D721Med (cell line): ENCODE results near the gene ZDHHC9.

Source experiments
- DNase-seq: peaks from one replicate; pipeline ENCODE4 v3.0.0; 2011; ENCODE audit warnings: low spot score; ENCODE audit not compliant: insufficient read length
- FAIRE-seq: peaks from 2 replicates; lab custom pipeline; 2011; peaks lifted over from hg19 to GRCh38; lab: Jason Lieb, UNC
- TF ChIP-seq, protein P1 (sequence below): IDR thresholded peaks from 2 replicates; pipeline ENCODE4 v1.5.1; 2012; ENCODE audit warnings: mild to moderate bottlenecking, control low read depth; ENCODE audit not compliant: insufficient read depth; ENCODE audit errors: missing control alignments

The ZDHHC9 gene

DNA sequence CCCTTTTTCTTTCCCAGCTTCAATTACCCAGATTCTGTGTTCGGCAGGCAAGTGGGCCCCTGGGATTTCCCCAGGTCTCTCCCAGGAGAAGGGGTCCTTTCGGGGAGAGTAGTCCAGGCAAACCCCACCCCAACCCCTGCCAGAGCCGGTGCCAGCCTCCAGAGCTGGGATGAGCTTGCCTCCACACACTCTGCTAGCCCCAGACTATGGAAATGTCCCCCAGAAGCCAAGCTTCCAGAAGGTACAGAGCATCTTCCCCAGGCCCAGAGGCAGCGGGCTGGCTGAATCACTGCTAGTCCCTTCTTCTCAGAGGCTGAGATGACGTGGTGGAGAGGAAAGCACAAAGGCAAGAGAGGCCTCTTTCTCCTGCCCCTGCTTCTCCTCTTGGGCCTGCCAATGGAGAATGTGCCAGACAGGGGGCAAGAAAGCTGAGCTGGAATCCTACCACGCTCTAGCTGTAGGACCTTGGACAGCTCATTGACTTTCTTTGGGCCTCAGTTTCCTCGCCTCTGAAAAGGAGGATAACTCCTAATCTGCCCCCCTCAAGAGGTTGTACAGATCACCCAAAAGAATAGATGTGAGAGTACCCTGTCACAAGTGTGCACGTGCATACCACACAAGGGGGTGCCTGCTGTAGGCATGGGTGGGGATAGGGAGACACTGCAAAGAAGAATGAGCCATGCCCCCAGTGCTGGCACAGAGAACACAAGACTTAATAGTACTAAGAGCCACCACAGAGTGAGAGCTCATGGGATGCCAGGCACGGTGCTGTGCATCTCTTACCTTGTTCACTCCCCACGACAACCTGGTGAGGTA lies 61.8 kb downstream of the ZDHHC9 start:
- DNase-seq (no peak), FAIRE-seq (no peak)

DNA sequence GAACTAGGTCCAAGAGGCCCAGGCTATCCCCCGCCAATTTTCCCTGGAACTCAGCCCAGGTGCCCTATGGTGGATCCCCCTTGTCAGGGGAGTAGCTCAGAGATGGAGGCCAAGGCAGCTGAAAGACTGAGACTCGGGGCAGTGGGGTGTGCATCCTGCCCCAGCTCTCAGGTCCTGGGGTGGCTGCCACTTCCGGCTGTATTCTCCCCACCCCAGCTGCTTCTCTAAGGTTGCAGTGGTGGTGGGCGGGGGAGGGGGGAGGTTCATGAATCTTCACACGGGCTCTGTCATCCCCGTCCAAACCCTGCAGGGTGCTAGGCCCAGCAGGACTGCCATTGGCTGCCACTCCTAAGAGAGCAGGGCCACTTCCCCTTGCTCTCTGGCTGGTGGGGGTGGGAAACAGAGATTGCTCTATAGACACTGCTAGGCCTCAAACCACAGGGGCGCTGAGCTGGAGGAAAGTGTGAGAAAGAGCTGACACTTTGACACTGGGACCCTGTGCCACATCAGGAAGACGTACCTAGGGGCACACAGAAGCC lies 62.5 kb downstream of the ZDHHC9 start:
- TF ChIP-seq, protein P1, sequence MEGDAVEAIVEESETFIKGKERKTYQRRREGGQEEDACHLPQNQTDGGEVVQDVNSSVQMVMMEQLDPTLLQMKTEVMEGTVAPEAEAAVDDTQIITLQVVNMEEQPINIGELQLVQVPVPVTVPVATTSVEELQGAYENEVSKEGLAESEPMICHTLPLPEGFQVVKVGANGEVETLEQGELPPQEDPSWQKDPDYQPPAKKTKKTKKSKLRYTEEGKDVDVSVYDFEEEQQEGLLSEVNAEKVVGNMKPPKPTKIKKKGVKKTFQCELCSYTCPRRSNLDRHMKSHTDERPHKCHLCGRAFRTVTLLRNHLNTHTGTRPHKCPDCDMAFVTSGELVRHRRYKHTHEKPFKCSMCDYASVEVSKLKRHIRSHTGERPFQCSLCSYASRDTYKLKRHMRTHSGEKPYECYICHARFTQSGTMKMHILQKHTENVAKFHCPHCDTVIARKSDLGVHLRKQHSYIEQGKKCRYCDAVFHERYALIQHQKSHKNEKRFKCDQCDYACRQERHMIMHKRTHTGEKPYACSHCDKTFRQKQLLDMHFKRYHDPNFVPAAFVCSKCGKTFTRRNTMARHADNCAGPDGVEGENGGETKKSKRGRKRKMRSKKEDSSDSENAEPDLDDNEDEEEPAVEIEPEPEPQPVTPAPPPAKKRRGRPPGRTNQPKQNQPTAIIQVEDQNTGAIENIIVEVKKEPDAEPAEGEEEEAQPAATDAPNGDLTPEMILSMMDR, result no peak
- DNase-seq (no peak), FAIRE-seq (no peak)

More for the DNA sequence above, 61.8 kb downstream of the ZDHHC9 start:
- TF ChIP-seq, protein P1, result no peak

DNA sequence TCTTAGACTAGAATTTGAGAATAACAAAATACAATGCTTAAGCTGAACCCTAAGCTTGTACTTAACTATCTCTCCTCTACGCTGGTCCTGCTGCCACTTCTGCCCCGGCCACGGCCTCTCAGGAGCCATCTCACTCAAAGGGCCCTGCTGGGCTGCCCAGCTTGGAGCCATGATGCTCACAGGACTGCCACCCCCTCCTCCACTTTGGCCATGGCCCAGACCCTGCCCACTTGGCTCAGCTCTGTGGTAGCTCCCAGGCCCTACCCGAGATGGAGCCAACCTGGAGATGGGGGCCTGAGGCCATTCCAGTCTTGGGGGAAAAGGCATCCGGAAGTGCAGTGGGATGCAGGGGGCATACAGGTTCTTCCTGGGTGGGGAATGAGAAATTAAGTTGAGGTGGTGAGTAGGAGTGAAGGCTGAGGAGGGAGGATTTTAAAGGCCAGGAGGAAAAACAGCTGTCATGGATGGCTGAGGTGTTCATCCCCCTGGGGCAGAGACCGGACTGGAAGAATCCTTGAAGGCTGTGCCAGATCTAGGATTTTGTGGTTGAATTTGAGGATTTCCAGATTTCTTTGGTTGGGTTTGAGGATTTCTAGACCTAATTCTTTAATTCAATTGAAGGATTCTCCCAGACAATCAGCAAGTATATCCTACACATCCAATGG lies 63.1 kb downstream of the ZDHHC9 start:
- TF ChIP-seq, protein P1, result no peak
- FAIRE-seq, result no peak

DNA sequence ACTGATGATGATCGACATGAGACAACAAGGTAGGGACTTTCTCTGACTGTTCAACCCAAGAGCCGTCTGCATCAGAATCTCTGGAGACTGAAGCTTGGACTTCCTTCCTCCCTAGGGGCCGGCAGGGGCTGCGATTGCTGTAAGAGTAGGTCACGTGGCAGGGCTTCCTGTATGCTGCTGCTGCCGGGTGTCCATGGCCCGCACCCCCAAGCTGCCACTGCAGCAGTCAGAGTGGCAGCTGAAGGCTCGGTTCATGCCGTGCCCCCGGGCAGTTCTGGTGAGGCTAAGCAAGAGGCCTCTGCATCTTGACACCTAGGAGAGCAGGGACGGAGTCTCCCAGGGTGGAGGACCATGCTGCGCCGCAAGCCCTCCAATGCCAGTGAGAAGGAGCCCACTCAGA lies 63.9 kb downstream of the ZDHHC9 start, which contains the start of gene SASH3:
Gene SASH3, plus strand, starts transcription at position 203 of the 400 bp plus-strand sequence. Its CDS starts 149 bp downstream, at position 352.
- TF ChIP-seq, protein P1, result no peak
- FAIRE-seq (no peak), DNase-seq (no peak)

More for the DNA sequence above, 63.1 kb downstream of the ZDHHC9 start:
- DNase-seq, result no peak

DNA sequence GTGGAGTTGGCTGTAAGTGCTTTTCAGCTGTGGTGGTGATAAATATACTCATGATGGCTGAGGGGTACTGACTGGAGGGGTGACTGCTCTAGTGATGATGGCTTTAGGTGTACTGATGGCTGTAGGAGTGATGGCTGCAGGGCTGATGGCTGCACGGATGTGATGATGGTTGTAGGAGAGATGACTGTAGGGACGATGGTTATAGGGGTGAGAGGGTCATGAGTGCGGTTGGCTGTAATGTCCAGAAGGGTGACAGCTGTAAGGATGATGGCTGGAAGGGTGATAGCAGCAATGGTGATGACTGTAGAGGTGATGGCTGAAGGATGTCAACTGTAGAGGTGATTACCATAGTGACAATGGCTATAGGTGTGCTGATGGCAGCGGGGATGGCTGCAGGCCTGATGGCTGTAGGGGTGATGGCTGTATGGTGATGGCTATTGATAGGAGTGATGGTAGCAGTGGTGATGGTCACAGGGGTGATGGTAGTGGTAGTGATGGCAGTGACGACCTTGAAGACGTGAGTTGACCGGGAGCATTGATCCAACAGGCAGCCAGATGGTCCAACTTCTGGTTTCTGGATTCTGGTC lies 64.5 kb downstream of the ZDHHC9 start:
- FAIRE-seq (no peak), DNase-seq (no peak)
- TF ChIP-seq, protein P1, result no peak

DNA sequence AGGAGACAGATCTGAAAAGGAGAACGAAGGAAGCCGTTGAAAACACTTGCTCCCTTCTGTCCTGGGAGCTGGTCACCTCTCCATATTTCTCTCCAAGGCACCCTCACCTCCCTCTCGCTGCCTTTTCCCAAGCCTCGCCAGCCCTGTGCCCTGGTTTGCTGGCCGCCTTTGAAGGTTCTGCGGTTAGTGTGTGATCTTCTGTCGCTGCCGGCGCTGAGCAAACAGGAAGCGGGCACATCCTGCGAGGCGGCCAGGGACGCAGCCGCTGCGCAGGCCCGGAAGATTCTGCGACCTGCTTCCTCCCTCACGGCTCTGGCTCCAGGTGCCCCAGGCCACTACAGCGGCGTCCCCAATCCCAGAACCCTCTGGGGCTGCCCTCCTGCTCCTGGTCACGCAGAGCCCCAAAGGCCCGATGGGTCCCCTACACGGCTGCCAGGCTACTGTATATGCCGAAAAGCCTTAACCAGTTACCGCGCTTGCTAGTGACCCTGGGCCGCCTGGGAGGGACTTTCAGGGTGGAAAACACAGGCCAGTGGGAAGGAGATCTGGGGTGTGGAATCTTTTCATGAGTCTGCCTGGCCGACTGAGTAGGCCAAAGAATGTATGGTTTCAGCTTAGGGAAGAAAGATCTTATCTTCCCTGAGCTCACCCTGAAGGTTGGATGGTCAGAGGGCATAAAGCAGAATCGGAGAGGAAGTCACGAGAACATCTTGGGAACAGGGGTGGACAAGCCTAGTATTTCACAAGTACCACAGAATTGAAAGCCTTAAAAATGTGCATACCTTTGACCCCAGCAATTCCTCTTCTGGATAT lies 66.3 kb downstream of the ZDHHC9 start:
- DNase-seq, result no peak
- TF ChIP-seq, protein P1, result no peak
- no peak for FAIRE-seq
